HCT116 (cell line): ENCODE measurements around the gene MAPKAPK3. TPM values are rescaled to one million over a fixed set of nuclear protein-coding genes. Genes with fewer than 3 reads are reported as not detected.

Experiments used
- microRNA-seq: library from miRNA; unstranded; fragments of <30 nt; microRNA quantifications from one replicate; pipeline ENCODE4, GENCODE V29; 2016; ENCODE audit warnings: borderline number of aligned reads
- total RNA-seq: library from RNA; stranded (reverse); gene quantifications from one replicate; pipeline ENCODE4 v1.2.1, GENCODE V29; 2021; ENCODE audit not compliant: unreplicated experiment

MAPKAPK3 gene
- total RNA-seq, 1 experiment from 2014 or later = 87.3 TPM

Small RNA genes lying within 50 kb of the gene (microRNA-seq; reads per million reads assigned to microRNA genes)
- gene MIR4787 = 67.3 reads per million, percentile 57 among the genes with 10 or more reads in this experiment

Other genes with a start within 250 kb of the MAPKAPK3 start
- 10.2 TPM for gene CACNA2D2, start 113.5 kb upstream of the MAPKAPK3 start, total RNA-seq
- gene C3orf18, start 49.4 kb upstream of the MAPKAPK3 start, total RNA-seq = 10.1 TPM
- 20.5 TPM for gene HEMK1, start 47.6 kb upstream of the MAPKAPK3 start, total RNA-seq
- 4.5 TPM for gene CISH, start 5.4 kb upstream of the MAPKAPK3 start, total RNA-seq
- 4.2 TPM for gene DOCK3, start 57.8 kb downstream of the MAPKAPK3 start, total RNA-seq